Glomerular visceral epithelial cell (primary cell): ENCODE results near the gene ZCCHC7.
"Not testable (repeated sequence)": the region's sequence is repeated elsewhere in the genome, so short reads cannot be mapped to it uniquely, and the experiment has no call there.

Experiments
- DNase-seq: peaks from one replicate; pipeline ENCODE4 v3.0.0-alpha.2; 2016; ENCODE audit errors: extremely low spot score

Gene ZCCHC7

GRCh38 chr9:37293664-37294524, 173.5 kb downstream of the ZCCHC7 start:
- no peak for DNase-seq

- DNase-seq: no peak
These were observed 174.8 kb downstream of the ZCCHC7 start for GRCh38 chr9:37295178-37295577.

- DNase-seq: no peak
These were observed 175.4 kb downstream of the ZCCHC7 start for GRCh38 chr9:37295796-37296195.

- DNase-seq: no peak
These were observed 177.2 kb downstream of the ZCCHC7 start for GRCh38 chr9:37297592-37297991.

GRCh38 chr9:37300620-37301019, 180.2 kb downstream of the ZCCHC7 start:
- DNase-seq: no peak

GRCh38 chr9:37301042-37301853, 180.9 kb downstream of the ZCCHC7 start:
- no peak for DNase-seq

- no peak for DNase-seq
These were observed 181.4 kb downstream of the ZCCHC7 start for GRCh38 chr9:37301854-37302172.

- no peak for DNase-seq
These were observed 181.9 kb downstream of the ZCCHC7 start for GRCh38 chr9:37302277-37302676.

- not testable (repeated sequence) for DNase-seq
These were observed 182.9 kb downstream of the ZCCHC7 start for GRCh38 chr9:37303272-37303671.

GRCh38 chr9:37309136-37309535, 188.8 kb downstream of the ZCCHC7 start:
- DNase-seq: peak; percentile 1

- DNase-seq: no peak
These were observed 191.7 kb downstream of the ZCCHC7 start for GRCh38 chr9:37311938-37312708.

- no peak for DNase-seq
These were observed 203.9 kb downstream of the ZCCHC7 start for GRCh38 chr9:37324261-37324683.

- DNase-seq: no peak
These were observed 204.5 kb downstream of the ZCCHC7 start for GRCh38 chr9:37324691-37325490.

GRCh38 chr9:37325778-37326177, 205.4 kb downstream of the ZCCHC7 start:
- DNase-seq: no peak

GRCh38 chr9:37327553-37327952, 207.2 kb downstream of the ZCCHC7 start:
- no peak for DNase-seq

- DNase-seq: no peak
These were observed 208.3 kb downstream of the ZCCHC7 start for GRCh38 chr9:37328556-37329227.

- peak; percentile 23 for DNase-seq
These were observed 209.2 kb downstream of the ZCCHC7 start for GRCh38 chr9:37329576-37329975.

GRCh38 chr9:37331871-37332270, 211.5 kb downstream of the ZCCHC7 start:
- no peak for DNase-seq

GRCh38 chr9:37332578-37332977, 212.2 kb downstream of the ZCCHC7 start:
- no peak for DNase-seq

GRCh38 chr9:37333288-37333687, 212.9 kb downstream of the ZCCHC7 start:
- no peak for DNase-seq

GRCh38 chr9:37335238-37335637, 214.9 kb downstream of the ZCCHC7 start:
- DNase-seq: no peak
